Adipocyte (in vitro differentiated cells): Measurements from ENCODE around the gene TBX5.

Source experiments
- DNase-seq: peaks from one replicate; pipeline ENCODE4 v3.0.0-alpha.2; 2015; ENCODE audit warnings: low read depth
- H3K27me3 ChIP-seq: replicated peaks from 2 replicates; pipeline ENCODE4 v1.7.0; 2013; ENCODE audit warnings: mild to moderate bottlenecking, low read length, moderate library complexity; ENCODE audit not compliant: control insufficient read depth, insufficient read depth
- H3K36me3 ChIP-seq: 2 replicates; pipeline ENCODE4 v1.7.0; 2013; ENCODE audit warnings: low read length, mild to moderate bottlenecking, moderate library complexity; ENCODE audit not compliant: control insufficient read depth, insufficient read depth, severe bottlenecking
- H3K4me1 ChIP-seq: 2 replicates; pipeline ENCODE4 v1.7.0; 2013; ENCODE audit warnings: mild to moderate bottlenecking, low read length, moderate library complexity; ENCODE audit not compliant: control insufficient read depth, insufficient read depth
- H3K4me3 ChIP-seq: 2 replicates; pipeline ENCODE4 v1.7.0; 2013; ENCODE audit warnings: mild to moderate bottlenecking, low read length, moderate library complexity
- H3K9ac ChIP-seq: 2 replicates; pipeline ENCODE4 v1.7.0; 2013; ENCODE audit warnings: mild to moderate bottlenecking, low read length, moderate library complexity
- H3K9me3 ChIP-seq: 2 replicates; pipeline ENCODE4 v1.7.0; 2013; ENCODE audit warnings: mild to moderate bottlenecking, low read length, moderate library complexity; ENCODE audit not compliant: control insufficient read depth

TBX5 gene

GRCh38 chr12:114335607-114336006, 70.3 kb downstream of the TBX5 start:
- H3K36me3 ChIP-seq: no peaks in the 10 kb centered on the region
- DNase-seq: no peak
- H3K9me3 ChIP-seq: peaks cover 6% of the 10 kb centered on the region
- no peak overlapping the region for H3K4me3 ChIP-seq
- peaks cover 7% of the 10 kb centered on the region for H3K27me3 ChIP-seq
- H3K9ac ChIP-seq: no peak overlapping the region
- peaks cover 7% of the 10 kb centered on the region for H3K4me1 ChIP-seq

- H3K36me3 ChIP-seq: no peaks in the 10 kb centered on the region
- DNase-seq: no peak
- H3K27me3 ChIP-seq: peaks cover 13% of the 10 kb centered on the region
- H3K4me3 ChIP-seq: no peak overlapping the region
- no peak overlapping the region for H3K9ac ChIP-seq
- no peaks in the 10 kb centered on the region for H3K4me1 ChIP-seq
- H3K9me3 ChIP-seq: peaks cover 6% of the 10 kb centered on the region
These were observed 71.5 kb downstream of the TBX5 start for GRCh38 chr12:114334395-114334794.

DNA sequence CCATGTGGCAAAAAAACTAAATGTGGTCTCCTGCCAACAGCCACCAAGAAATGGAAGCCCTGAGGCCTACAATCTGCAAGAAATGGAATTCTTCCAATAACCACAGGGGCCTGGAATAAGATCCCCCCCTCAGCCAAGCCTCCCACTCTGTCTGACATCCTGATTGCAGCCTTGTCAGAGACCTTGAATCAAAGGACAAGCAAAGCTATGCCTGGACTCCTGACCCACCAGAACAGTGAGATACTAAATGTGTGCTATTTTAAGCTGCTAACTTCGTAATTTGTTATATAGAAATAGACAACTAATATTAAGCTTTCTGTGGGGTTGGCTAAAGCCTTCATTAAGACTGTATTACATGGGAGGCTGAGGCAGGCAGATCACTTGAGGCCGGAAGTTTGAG, 77.7 kb downstream of the TBX5 start:
- Histone ChIP-seq H3K9me3 (peaks cover 9% of the 10 kb centered on the region), H3K36me3 (no peaks in the 10 kb centered on the region), H3K4me1 (no peaks in the 10 kb centered on the region), H3K4me3 (no peak overlapping the region), H3K9ac (no peak overlapping the region), H3K27me3 (peaks cover 11% of the 10 kb centered on the region)
- DNase-seq: no peak

DNA sequence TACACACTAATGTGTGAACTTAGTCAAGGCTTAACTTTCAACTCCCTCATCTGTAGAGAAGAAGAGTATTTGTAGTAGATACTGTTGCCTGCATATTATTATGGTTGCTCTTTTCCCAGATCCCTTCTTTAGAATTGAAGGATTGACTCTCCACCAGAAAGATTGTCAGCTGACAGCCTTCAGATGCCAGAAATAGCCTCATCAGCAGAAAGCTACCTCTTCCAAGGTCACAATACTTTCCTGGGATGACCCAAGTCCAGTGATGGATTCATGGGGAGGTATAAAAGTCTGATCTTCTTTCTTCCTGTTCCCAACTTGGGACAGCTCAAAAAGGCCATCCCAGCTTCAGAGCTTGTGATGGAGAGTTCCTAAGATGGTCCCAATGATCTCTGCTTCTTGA, 78.2 kb downstream of the TBX5 start:
- H3K27me3 ChIP-seq: peaks cover 11% of the 10 kb centered on the region
- no peak overlapping the region for H3K9ac ChIP-seq
- DNase-seq: no peak
- H3K4me3 ChIP-seq: no peak overlapping the region
- peaks cover 9% of the 10 kb centered on the region for H3K9me3 ChIP-seq
- no peaks in the 10 kb centered on the region for H3K36me3 ChIP-seq
- no peaks in the 10 kb centered on the region for H3K4me1 ChIP-seq

DNA sequence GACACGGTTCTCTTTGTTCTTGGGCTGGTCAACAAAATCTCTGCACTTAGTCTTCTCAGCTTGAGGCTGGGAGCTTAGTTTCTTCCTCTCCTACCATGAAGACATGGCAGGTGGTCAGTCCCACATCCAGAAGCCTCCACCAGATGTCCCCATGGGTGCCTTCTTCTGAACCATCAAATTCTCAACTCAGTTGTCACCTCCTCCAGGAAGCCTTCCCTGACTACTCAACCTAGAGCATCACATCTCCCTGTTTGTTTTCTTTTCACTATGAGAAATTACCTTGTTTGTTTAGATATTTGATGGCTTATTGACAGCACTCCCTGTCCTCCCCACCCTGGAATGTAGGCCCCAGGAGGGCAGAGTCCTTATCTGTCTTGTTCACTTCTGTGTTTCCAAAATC, 84.4 kb downstream of the TBX5 start:
- H3K36me3 ChIP-seq: no peaks in the 10 kb centered on the region
- H3K4me1 ChIP-seq: peaks cover 14% of the 10 kb centered on the region
- H3K27me3 ChIP-seq: peaks cover 5% of the 10 kb centered on the region
- DNase-seq: no peak
- no peak overlapping the region for H3K4me3 ChIP-seq
- H3K9ac ChIP-seq: no peak overlapping the region
- H3K9me3 ChIP-seq: no peaks in the 10 kb centered on the region

- Histone ChIP-seq H3K9ac (no peak overlapping the region), H3K27me3 (peaks cover 1% of the 10 kb centered on the region), H3K36me3 (no peaks in the 10 kb centered on the region), H3K4me3 (no peak overlapping the region), H3K9me3 (no peaks in the 10 kb centered on the region), H3K4me1 (peaks cover 17% of the 10 kb centered on the region)
- DNase-seq: no peak
These were observed 85.0 kb downstream of the TBX5 start for GRCh38 chr12:114320968-114321367.

DNA sequence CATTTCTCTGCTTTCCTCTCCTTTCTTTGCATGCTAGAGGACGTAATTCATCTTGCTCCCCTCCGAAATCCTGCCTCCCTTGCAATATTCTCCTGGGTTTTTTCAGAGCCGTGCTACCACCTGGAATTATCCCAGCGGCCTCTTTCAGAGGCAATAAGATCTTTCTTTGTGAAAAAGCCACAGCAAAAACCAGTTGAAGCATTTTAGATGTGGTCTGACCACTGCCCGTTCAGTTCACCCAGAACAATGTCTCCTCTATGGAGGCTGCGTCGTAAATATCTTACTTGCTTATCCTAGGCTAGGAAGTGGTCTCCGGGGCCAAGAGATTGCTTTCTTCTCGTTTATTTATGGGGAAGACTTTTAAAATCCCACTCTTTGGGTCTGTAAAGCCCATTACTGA, 85.8 kb downstream of the TBX5 start:
- H3K36me3 ChIP-seq: no peaks in the 10 kb centered on the region
- no peak overlapping the region for H3K9ac ChIP-seq
- H3K4me3 ChIP-seq: no peak overlapping the region

GRCh38 chr12:114319422-114319821, 86.5 kb downstream of the TBX5 start:
- Histone ChIP-seq H3K9ac (no peak overlapping the region), H3K4me3 (no peak overlapping the region), H3K36me3 (no peaks in the 10 kb centered on the region), H3K9me3 (no peaks in the 10 kb centered on the region), H3K4me1 (peaks cover 21% of the 10 kb centered on the region), H3K27me3 (no peaks in the 10 kb centered on the region)
- DNase-seq: no peak

More for the DNA sequence above, 85.8 kb downstream of the TBX5 start:
- H3K9me3 ChIP-seq: no peaks in the 10 kb centered on the region
- H3K4me1 ChIP-seq: peaks cover 21% of the 10 kb centered on the region
- no peaks in the 10 kb centered on the region for H3K27me3 ChIP-seq
- no peak for DNase-seq

- peaks cover 21% of the 10 kb centered on the region for H3K4me1 ChIP-seq
These were observed 87.0 kb downstream of the TBX5 start for GRCh38 chr12:114318984-114319383.

DNA sequence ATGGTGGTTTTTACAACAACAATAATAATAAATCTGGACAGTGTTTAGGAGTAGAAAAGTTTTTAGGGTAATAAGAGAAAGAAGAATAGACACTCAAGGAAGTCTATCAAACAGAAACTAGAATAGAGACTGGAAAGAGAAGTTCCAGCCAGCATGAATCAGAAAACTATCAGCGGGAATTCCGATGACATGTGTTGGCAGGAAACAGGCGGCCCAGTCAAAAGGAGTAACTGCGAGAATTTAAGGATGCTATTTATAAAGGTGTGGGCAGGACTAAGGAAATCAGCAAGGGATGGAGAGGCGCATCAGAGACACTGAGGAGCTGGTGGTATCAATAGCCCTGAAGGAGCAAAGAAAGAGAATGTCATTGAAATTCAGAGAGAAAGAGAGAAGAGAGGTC, 89.9 kb downstream of the TBX5 start:
- DNase-seq: peak; percentile 52

More at GRCh38 chr12:114318984-114319383, 87.0 kb downstream of the TBX5 start:
- Histone ChIP-seq H3K36me3 (no peaks in the 10 kb centered on the region), H3K4me3 (no peak overlapping the region), H3K9ac (no peak overlapping the region), H3K9me3 (no peaks in the 10 kb centered on the region), H3K27me3 (no peaks in the 10 kb centered on the region)
- DNase-seq: no peak

GRCh38 chr12:114314974-114315720, 90.8 kb downstream of the TBX5 start:
- DNase-seq: no peak
- H3K4me1 ChIP-seq: peaks cover 24% of the 10 kb centered on the region
- no peak overlapping the region for H3K4me3 ChIP-seq
- no peaks in the 10 kb centered on the region for H3K9me3 ChIP-seq
- H3K36me3 ChIP-seq: no peaks in the 10 kb centered on the region
- no peaks in the 10 kb centered on the region for H3K27me3 ChIP-seq
- H3K9ac ChIP-seq: no peak overlapping the region

More for the DNA sequence above, 89.9 kb downstream of the TBX5 start:
- H3K4me3 ChIP-seq: no peak overlapping the region
- no peaks in the 10 kb centered on the region for H3K36me3 ChIP-seq
- no peaks in the 10 kb centered on the region for H3K9me3 ChIP-seq
- no peak overlapping the region for H3K9ac ChIP-seq
- peaks cover 24% of the 10 kb centered on the region for H3K4me1 ChIP-seq
- no peaks in the 10 kb centered on the region for H3K27me3 ChIP-seq

- Histone ChIP-seq H3K9ac (no peak overlapping the region), H3K4me1 (peaks cover 20% of the 10 kb centered on the region), H3K9me3 (no peaks in the 10 kb centered on the region), H3K27me3 (no peaks in the 10 kb centered on the region), H3K4me3 (no peak overlapping the region), H3K36me3 (no peaks in the 10 kb centered on the region)
- no peak for DNase-seq
These were observed 91.5 kb downstream of the TBX5 start for GRCh38 chr12:114314403-114314802.
